ENCODE results near the gene RPL15.
"Not testable (repeated sequence)": the region's sequence is repeated elsewhere in the genome, so short reads cannot be mapped to it uniquely, and the experiment has no call there.

RPL15 gene

GRCh38 chr3:23916886-23917678, at the start of gene RPL15, which contains the start of gene NKIRAS1:
RPL15 (plus strand) TSS chr3:23917132; CDS start chr3:23917860, 728 bp downstream.
NKIRAS1 (minus strand) TSS chr3:23916990; CDS start chr3:23910904, 6,086 bp downstream.
- DNase-seq: peak; percentile 96 to 97

- no peak for DNase-seq
Measured at GRCh38 chr3:23867400-23867799, 49.5 kb upstream of the RPL15 start.

- no peak for DNase-seq
Measured at GRCh38 chr3:23867838-23868237, 49.1 kb upstream of the RPL15 start.

GRCh38 chr3:23869977-23870662, 46.8 kb upstream of the RPL15 start:
- no peak for DNase-seq

- DNase-seq: not testable (repeated sequence)
Measured at GRCh38 chr3:23870663-23871043, 46.3 kb upstream of the RPL15 start.

GRCh38 chr3:23871361-23871760, 45.6 kb upstream of the RPL15 start:
- not testable (repeated sequence) for DNase-seq

- DNase-seq: no peak
Measured at GRCh38 chr3:23872330-23872729, 44.6 kb upstream of the RPL15 start.

GRCh38 chr3:23873941-23874340, 43.0 kb upstream of the RPL15 start:
- no peak for DNase-seq

GRCh38 chr3:23874359-23875112, 42.4 kb upstream of the RPL15 start:
- DNase-seq: no peak

GRCh38 chr3:23875113-23875725, 41.7 kb upstream of the RPL15 start:
- no peak for DNase-seq

GRCh38 chr3:23876923-23877322, 40.0 kb upstream of the RPL15 start:
- DNase-seq: no peak

- no peak for DNase-seq
Measured at GRCh38 chr3:23877329-23877980, 39.5 kb upstream of the RPL15 start.

- DNase-seq: no peak
Measured at GRCh38 chr3:23879485-23879884, 37.4 kb upstream of the RPL15 start.

- DNase-seq: no peak
Measured at GRCh38 chr3:23880703-23881339, 36.1 kb upstream of the RPL15 start.

- DNase-seq: not testable (repeated sequence)
Measured at GRCh38 chr3:23881993-23882392, 34.9 kb upstream of the RPL15 start.

- DNase-seq: no peak
Measured at GRCh38 chr3:23882487-23882918, 34.4 kb upstream of the RPL15 start.

- no peak for DNase-seq
Measured at GRCh38 chr3:23884481-23884880, 32.5 kb upstream of the RPL15 start.

- no peak for DNase-seq
Measured at GRCh38 chr3:23885210-23885609, 31.7 kb upstream of the RPL15 start.

GRCh38 chr3:23886311-23886710, 30.6 kb upstream of the RPL15 start:
- no peak for DNase-seq

GRCh38 chr3:23888617-23889228, 28.2 kb upstream of the RPL15 start:
- DNase-seq: no peak

- no peak for DNase-seq
Measured at GRCh38 chr3:23889386-23889785, 27.5 kb upstream of the RPL15 start.

Measured in activated T-cell treated with anti-CD3 and anti-CD28 coated beads, Interleukin-2, amount 50 U/mL, for 48 hours (primary cell).